ENCODE data around the gene LHFPL2.

Gene LHFPL2

DNA sequence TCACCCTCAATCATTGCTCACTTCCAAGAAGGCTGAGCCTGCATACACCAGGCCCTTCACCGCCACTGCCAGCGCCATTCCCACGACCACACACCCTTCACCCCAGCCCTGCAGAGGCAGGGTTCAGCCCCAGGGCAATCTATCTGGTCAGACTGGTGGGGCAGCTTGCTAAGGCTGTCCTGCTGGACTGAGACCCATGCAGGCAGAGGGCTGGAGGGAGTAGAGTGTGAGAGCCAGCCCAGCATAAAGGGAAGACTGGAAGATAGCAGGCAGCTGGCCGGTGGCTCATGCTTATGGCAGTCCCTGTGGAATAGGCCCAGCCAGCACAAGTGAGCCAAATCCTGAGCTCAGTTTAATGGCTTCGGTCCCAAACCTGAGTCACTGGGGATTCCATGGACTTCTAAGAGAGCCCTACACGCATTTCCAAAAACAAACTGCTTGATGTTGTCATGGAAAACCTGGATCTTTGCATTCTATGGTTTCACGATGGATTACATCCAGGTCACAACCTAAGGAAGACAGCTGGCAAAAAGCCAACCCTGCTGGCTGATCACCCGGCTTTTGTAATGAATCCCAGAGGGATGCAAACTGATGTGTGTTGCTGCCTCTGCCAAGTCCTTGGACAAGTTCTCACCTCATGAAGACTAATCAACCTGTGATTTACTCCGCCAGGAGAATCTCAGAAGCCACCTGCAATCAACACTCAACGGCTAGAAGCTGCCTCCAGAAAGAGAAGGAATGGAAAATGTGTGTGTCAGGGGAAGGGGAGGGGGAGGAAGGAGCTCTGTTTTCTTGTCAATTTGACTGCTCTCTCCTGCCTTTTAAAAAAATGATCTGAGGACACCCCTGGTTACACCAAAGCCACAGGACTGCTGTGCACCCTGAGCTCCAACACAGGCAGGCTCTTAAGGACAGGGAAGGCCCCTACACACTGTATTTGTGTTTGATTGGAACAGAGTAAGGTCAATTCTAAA lies 143.6 kb downstream of the LHFPL2 start:
- TF ChIP-seq, protein P1, sequence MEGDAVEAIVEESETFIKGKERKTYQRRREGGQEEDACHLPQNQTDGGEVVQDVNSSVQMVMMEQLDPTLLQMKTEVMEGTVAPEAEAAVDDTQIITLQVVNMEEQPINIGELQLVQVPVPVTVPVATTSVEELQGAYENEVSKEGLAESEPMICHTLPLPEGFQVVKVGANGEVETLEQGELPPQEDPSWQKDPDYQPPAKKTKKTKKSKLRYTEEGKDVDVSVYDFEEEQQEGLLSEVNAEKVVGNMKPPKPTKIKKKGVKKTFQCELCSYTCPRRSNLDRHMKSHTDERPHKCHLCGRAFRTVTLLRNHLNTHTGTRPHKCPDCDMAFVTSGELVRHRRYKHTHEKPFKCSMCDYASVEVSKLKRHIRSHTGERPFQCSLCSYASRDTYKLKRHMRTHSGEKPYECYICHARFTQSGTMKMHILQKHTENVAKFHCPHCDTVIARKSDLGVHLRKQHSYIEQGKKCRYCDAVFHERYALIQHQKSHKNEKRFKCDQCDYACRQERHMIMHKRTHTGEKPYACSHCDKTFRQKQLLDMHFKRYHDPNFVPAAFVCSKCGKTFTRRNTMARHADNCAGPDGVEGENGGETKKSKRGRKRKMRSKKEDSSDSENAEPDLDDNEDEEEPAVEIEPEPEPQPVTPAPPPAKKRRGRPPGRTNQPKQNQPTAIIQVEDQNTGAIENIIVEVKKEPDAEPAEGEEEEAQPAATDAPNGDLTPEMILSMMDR (IDR thresholded peaks at IDR 0.05; ENCODE audit: low read depth, low read length, missing control alignments): no peak
- DNase-seq (ENCODE audit: low read depth): no peak
- H3K4me3 ChIP-seq (ENCODE audit: low read depth, low read length): no peak overlapping the region

DNA sequence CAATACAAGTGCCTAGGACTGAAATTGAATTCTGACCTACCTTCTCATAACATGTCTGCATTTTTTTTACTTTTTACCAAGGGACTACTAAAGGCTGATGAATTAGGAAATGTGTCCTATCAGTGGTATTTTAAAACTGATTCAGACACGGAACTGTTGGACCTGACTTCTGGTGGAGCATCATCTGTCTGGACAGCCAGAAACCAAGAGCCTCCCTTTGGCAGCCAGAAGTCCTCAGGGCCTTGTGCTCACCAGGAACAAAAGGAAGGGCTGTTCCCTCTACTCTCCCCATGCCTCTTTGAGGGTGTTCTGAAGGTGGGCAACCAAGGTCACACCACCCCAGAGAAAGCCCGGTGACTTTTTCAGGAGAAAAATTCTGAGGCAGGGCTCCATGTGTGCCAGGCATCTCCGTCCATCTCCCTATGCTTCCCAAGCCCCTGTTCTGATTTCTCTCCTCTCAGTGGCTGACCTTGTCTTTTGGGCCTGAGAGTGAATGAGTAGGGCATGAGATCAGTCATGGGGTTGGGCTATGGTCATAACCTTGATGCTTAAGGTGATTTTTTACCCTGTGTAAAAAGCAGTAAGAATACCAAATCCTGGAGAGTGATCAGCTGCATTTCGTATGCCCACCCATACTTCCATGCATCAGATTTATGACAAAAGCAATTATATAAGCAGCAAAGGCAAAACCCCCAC lies 144.5 kb downstream of the LHFPL2 start:
- no peak overlapping the region for H3K4me3 ChIP-seq (ENCODE audit: low read depth, low read length)
- TF ChIP-seq, protein P1 (IDR thresholded peaks at IDR 0.05; ENCODE audit: low read depth, low read length, missing control alignments): no peak
- no peak for DNase-seq (ENCODE audit: low read depth)

DNA sequence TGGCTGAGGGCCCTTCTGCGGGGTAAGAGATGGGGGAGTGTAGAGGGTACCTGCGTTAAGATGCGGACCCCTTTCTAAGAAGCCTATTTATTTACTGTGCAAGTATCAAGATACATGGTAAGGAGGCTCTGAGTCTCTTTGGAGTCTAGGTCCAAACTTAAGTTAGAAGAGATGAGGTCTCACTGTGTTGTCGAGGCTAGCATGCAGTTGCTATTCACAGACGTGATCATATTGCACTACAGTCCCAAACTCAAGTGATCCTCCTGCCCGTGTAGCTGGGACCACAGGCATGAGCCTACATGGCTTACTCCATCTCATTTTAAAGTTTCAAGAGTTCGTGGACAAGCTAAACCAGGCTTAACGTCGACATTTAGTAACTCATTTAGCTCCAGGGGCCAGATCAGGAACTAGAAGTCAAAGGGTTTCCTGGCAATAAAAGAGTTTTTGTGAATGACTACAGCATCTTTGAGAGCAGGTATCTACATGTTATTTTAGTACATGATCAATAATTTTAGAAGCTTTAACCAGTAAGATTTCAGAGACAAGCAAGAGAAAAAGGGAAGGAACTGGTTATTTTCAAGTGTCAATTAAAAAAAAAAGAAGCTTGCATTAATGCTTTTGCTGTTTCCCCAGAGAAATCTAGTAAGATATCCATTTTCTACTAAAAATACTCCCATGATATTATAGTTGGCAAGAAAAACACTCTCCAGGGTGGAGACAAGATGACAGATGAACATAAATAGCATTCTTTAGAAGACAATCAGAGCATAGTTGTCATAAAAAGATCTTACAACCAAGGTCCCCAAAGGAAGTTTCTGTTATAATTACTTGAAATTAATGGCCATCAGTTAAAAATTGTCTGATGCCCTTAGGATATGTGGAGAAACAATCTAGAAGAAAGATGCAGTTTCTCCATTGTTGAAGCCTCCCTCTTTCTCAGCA lies 146.9 kb downstream of the LHFPL2 start:
- TF ChIP-seq, protein P1 (IDR thresholded peaks at IDR 0.05; ENCODE audit: low read depth, low read length, missing control alignments): no peak
- DNase-seq (ENCODE audit: low read depth): no peak
- H3K4me3 ChIP-seq (ENCODE audit: low read depth, low read length): no peak overlapping the region

DNA sequence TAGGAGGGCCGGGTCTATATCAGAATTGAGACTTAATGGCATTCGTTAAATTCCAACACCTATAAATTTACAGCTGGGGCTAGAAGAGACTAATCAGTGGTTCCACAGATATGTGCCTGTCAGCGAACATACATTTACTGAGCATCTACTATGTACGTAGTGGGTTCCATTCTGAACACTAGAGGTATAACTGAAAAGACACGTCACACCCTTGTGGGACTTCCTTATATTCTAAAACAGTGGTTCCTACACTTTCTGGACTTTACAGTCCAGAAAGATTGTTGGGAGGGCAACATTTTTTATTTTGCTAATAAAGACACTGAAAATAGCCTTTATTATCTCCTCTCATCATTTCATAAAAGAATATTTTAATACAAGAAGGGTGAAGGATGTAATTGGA lies 147.7 kb downstream of the LHFPL2 start:
- H3K4me3 ChIP-seq (ENCODE audit: low read depth, low read length): no peak overlapping the region
- no peak for DNase-seq (ENCODE audit: low read depth)
- TF ChIP-seq, protein P1 (IDR thresholded peaks at IDR 0.05; ENCODE audit: low read depth, low read length, missing control alignments): no peak

DNA sequence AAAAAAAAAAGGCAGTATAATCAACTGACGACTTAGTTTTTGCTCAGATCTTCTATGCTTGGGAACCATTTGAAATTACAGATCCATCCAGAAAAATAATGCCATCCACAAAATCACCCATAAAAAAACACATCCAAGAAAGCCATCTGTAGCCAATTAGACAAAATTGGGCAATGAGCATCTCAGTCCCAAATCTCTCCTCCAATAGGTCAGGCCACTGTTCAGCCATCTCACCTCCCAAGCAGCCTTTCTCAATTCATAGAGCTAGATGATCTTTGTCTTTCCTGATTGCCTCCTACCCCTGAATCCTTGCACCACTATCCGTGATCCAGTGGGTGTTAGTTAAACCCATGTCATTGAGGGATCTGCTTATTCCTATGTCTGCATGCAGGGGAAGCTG lies 148.5 kb downstream of the LHFPL2 start:
- no peak for DNase-seq (ENCODE audit: low read depth)
- TF ChIP-seq, protein P1 (IDR thresholded peaks at IDR 0.05; ENCODE audit: low read depth, low read length, missing control alignments): no peak
- no peak overlapping the region for H3K4me3 ChIP-seq (ENCODE audit: low read depth, low read length)

DNA sequence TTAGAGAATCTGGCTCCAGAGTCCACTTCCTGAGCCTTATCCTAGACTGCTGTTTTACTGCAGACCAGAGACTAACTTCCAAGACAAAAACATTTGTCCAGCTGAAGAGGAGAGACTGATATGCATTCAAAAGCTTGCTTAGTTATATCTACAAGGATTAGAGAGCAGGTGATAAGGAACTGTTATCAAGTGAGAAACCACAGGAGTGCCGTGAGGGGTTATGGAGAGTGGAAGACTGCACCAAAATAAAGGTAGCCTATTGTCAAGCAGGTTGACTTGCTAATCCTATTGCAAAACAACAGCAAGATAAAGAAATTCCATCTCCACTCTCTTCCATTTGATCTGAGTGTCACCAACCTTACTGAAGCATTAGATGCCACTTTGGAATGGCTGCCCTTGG lies 149.1 kb downstream of the LHFPL2 start:
- TF ChIP-seq, protein P1 (IDR thresholded peaks at IDR 0.05; ENCODE audit: low read depth, low read length, missing control alignments): no peak
- H3K4me3 ChIP-seq (ENCODE audit: low read depth, low read length): no peak overlapping the region
- DNase-seq (ENCODE audit: low read depth): no peak

Data from GM12864 (cell line).